ENCODE measurements around the gene PDCD11. TPM values are rescaled to one million over a fixed set of nuclear protein-coding genes. Genes with fewer than 3 reads are reported as not detected.

The PDCD11 gene
- total RNA-seq, 1 experiment from 2014 or later, result 15.3 TPM

GRCh38 chr10:103417601-103418000 is 21.2 kb downstream of the PDCD11 start:
- DNase-seq (ENCODE audit: low read depth), result no peak

GRCh38 chr10:103419101-103419500 is 22.7 kb downstream of the PDCD11 start:
- no peak for DNase-seq (ENCODE audit: low read depth)

- DNase-seq (ENCODE audit: low read depth), result no peak
These were observed 27.3 kb downstream of the PDCD11 start for GRCh38 chr10:103423748-103424147.

- no peak for DNase-seq (ENCODE audit: low read depth)
These were observed 31.4 kb downstream of the PDCD11 start for GRCh38 chr10:103427866-103428265.

GRCh38 chr10:103428989-103429643 is 32.7 kb downstream of the PDCD11 start:
- no peak for DNase-seq (ENCODE audit: low read depth)

- DNase-seq (ENCODE audit: low read depth), result no peak
These were observed 33.2 kb downstream of the PDCD11 start for GRCh38 chr10:103429647-103430046.

- DNase-seq (ENCODE audit: low read depth), result no peak
These were observed 35.5 kb downstream of the PDCD11 start for GRCh38 chr10:103431902-103432301.

GRCh38 chr10:103433858-103434257 is 37.4 kb downstream of the PDCD11 start:
- DNase-seq (ENCODE audit: low read depth), result peak; percentile 57

GRCh38 chr10:103439776-103440175 is 43.4 kb downstream of the PDCD11 start:
- DNase-seq (ENCODE audit: low read depth), result no peak

GRCh38 chr10:103440416-103440815 is 44.0 kb downstream of the PDCD11 start:
- DNase-seq (ENCODE audit: low read depth), result no peak

GRCh38 chr10:103441206-103441605 is 44.8 kb downstream of the PDCD11 start:
- peak; percentile 11 for DNase-seq (ENCODE audit: low read depth)

- DNase-seq (ENCODE audit: low read depth), result no peak
These were observed 45.2 kb downstream of the PDCD11 start for GRCh38 chr10:103441611-103442010.

- DNase-seq (ENCODE audit: low read depth), result peak; percentile 88
These were observed 45.6 kb downstream of the PDCD11 start for GRCh38 chr10:103442031-103442461.

GRCh38 chr10:103443475-103444185 is 47.2 kb downstream of the PDCD11 start:
- no peak for DNase-seq (ENCODE audit: low read depth)

- no peak for DNase-seq (ENCODE audit: low read depth)
These were observed 48.1 kb downstream of the PDCD11 start for GRCh38 chr10:103444478-103444877.

- no peak for DNase-seq (ENCODE audit: low read depth)
These were observed 48.9 kb downstream of the PDCD11 start for GRCh38 chr10:103445366-103445765.

GRCh38 chr10:103445767-103446567 is 49.5 kb downstream of the PDCD11 start:
- peak; percentile 80 for DNase-seq (ENCODE audit: low read depth)

GRCh38 chr10:103447187-103447586 is 50.8 kb downstream of the PDCD11 start:
- DNase-seq (ENCODE audit: low read depth), result no peak

- DNase-seq (ENCODE audit: low read depth), result peak; percentile 81
These were observed 52.3 kb downstream of the PDCD11 start for GRCh38 chr10:103448746-103449145.

- no peak for DNase-seq (ENCODE audit: low read depth)
These were observed 53.0 kb downstream of the PDCD11 start for GRCh38 chr10:103449208-103450144.

- no peak for DNase-seq (ENCODE audit: low read depth)
These were observed 53.8 kb downstream of the PDCD11 start for GRCh38 chr10:103450201-103450695.
